ENCODE data around the gene ENOX2. TPM values are rescaled to one million over a fixed set of nuclear protein-coding genes. Genes with fewer than 3 reads are reported as not detected.
"Not testable (repeated sequence)": the region's sequence is repeated elsewhere in the genome, so short reads cannot be mapped to it uniquely, and the experiment has no call there.

The ENOX2 gene
- total RNA-seq, 1 donor from 2014 or later, result 15.6 TPM

GRCh38 chrX:130793975-130794374 is 109.0 kb downstream of the ENOX2 start:
- no peaks in the 10 kb centered on the region for H3K27me3 Mint-ChIP-seq (ENCODE audit: insufficient read depth)
- no peak for DNase-seq (ENCODE audit: low spot score)
- H3K36me3 Mint-ChIP-seq (ENCODE audit: low read depth), result no peaks in the 10 kb centered on the region
- intact Hi-C loops (cut with micrococcal nuclease), result no loop called here
- H3K27ac Mint-ChIP-seq, result no peak overlapping the region
- no peaks in the 10 kb centered on the region for H3K9me3 Mint-ChIP-seq
- H3K4me1 Mint-ChIP-seq (ENCODE audit: low read depth), result no peaks in the 10 kb centered on the region
- H3K4me3 Mint-ChIP-seq, result no peak overlapping the region

- H3K27ac Mint-ChIP-seq; H3K36me3 Mint-ChIP-seq (ENCODE audit: low read depth); H3K4me1 Mint-ChIP-seq (ENCODE audit: low read depth); H3K9me3 Mint-ChIP-seq; H3K4me3 Mint-ChIP-seq; H3K27me3 Mint-ChIP-seq (ENCODE audit: insufficient read depth); DNase-seq (ENCODE audit: low spot score); intact Hi-C loops (cut with micrococcal nuclease): not testable (repeated sequence)
Observed at GRCh38 chrX:130791870-130792269, 111.1 kb downstream of the ENOX2 start.

DNA sequence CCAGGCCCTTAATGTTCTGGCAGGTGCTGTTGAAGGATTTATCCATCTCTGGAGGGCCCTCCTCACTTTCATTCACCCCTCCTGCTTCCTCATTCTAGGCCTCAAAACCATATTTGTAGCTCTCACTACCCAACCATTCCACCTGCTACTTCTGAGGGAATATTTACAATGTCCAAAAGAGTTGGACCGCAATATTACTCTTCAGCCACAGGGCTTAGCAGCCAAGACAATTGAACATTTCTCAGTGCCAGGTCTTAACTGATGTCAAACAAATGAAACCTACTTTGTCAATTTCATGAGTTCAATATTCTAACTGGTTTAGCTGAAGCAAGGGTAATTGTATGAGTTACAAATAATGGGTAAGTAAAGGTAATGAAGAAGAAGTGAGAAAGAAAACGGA is 113.2 kb downstream of the ENOX2 start:
- Mint-ChIP-seq H3K4me1 (ENCODE audit: low read depth) (no peaks in the 10 kb centered on the region), H3K9me3 (no peaks in the 10 kb centered on the region), H3K27ac (no peak overlapping the region), H3K27me3 (ENCODE audit: insufficient read depth) (no peaks in the 10 kb centered on the region), H3K4me3 (no peak overlapping the region), H3K36me3 (ENCODE audit: low read depth) (no peaks in the 10 kb centered on the region)
- intact Hi-C loops (cut with micrococcal nuclease), result no loop called here
- DNase-seq (ENCODE audit: low spot score), result no peak

DNA sequence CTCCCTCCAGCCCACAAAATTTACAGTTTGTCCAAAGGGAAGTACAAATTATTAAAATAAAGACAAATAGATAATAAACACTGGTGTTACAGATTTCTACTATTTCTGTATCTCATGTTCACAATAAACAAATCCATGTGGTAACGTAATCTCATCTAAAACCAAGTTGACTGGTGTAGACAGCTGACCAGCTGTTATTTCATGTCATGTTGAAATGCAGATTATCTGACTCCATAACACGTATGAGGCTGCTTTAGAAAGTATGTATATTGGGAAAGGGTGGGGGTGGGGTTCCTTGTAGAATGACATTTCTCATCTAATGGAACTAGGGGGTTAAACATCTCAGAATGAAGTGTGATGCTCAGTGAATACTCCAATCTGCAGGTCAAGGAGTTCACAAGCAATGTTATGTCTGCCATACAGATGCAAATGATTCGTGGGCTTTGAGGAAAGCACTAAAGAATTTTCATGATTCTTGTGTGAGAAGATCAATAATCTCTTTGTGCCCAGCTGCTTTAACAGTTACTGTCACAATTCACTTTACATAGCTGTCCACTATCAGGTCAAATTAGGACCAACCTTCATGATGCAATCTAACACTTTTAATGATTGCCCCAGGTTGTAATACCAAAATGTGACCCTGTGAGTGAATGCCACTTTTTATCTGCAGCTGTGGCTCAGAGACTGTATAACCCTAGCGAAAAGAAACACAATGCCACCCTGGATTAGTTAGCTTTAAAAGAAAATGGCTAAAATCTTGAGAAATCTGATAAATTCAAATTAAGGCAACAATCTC is 114.0 kb downstream of the ENOX2 start:
- intact Hi-C loops (cut with micrococcal nuclease), result no loop called here
- H3K36me3 Mint-ChIP-seq (ENCODE audit: low read depth), result no peaks in the 10 kb centered on the region

DNA sequence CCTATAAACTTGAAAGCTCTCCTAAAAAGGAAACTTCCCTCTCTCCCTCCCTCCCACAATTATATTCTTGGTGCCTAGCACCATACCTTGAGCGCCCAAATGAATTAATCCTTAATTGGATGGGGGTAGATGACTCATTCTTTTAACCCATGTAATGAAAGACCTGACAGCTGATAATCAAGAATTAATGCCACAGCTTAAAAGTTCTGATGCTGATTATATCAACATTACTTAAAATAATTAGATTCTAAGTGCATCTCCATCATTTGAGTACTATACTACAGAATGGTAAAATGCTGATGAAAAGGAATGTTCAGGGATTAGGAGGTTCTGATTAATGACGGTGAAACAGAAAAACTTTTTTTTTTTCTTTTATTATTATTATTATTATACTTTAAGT is 117.0 kb downstream of the ENOX2 start:
- intact Hi-C loops (cut with micrococcal nuclease), result no loop called here

More for the DNA sequence above, 114.0 kb downstream of the ENOX2 start:
- H3K4me3 Mint-ChIP-seq, result no peak overlapping the region
- no peaks in the 10 kb centered on the region for H3K27me3 Mint-ChIP-seq (ENCODE audit: insufficient read depth)
- DNase-seq (ENCODE audit: low spot score), result no peak
- no peaks in the 10 kb centered on the region for H3K9me3 Mint-ChIP-seq
- H3K4me1 Mint-ChIP-seq (ENCODE audit: low read depth), result no peaks in the 10 kb centered on the region
- H3K27ac Mint-ChIP-seq, result no peak overlapping the region

GRCh38 chrX:130778773-130779172 is 124.2 kb downstream of the ENOX2 start:
- H3K27me3 Mint-ChIP-seq (ENCODE audit: insufficient read depth), result no peaks in the 10 kb centered on the region
- intact Hi-C loops (cut with micrococcal nuclease), result no loop called here
- no peaks in the 10 kb centered on the region for H3K4me1 Mint-ChIP-seq (ENCODE audit: low read depth)
- no peak overlapping the region for H3K4me3 Mint-ChIP-seq
- H3K9me3 Mint-ChIP-seq, result no peaks in the 10 kb centered on the region
- peaks cover 1% of the 10 kb centered on the region for H3K36me3 Mint-ChIP-seq (ENCODE audit: low read depth)
- no peak overlapping the region for H3K27ac Mint-ChIP-seq
- DNase-seq (ENCODE audit: low spot score), result no peak

More for the DNA sequence above, 117.0 kb downstream of the ENOX2 start:
- no peaks in the 10 kb centered on the region for H3K27me3 Mint-ChIP-seq (ENCODE audit: insufficient read depth)
- H3K27ac Mint-ChIP-seq, result no peak overlapping the region
- no peaks in the 10 kb centered on the region for H3K9me3 Mint-ChIP-seq
- H3K4me3 Mint-ChIP-seq, result no peak overlapping the region
- no peak for DNase-seq (ENCODE audit: low spot score)
- H3K4me1 Mint-ChIP-seq (ENCODE audit: low read depth), result no peaks in the 10 kb centered on the region
- no peaks in the 10 kb centered on the region for H3K36me3 Mint-ChIP-seq (ENCODE audit: low read depth)

DNA sequence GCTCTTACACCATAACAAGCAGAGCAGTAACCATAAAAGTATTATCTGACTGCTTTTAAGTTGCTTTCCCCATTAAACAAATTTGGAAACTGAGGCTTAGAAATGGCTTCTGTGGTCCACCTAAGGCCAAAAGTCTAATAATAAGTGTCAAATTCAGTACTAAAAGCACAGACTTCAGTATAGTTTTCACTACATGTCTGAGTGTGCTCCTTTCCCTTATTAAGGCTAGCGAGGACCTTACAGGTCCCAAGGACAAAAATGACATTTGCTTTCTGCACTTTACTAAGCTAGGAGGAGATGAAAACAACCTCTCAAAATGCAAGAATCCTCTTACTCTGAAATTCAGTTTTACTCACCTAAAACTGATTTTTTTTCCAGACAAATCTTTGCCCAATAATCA is 127.2 kb downstream of the ENOX2 start:
- Mint-ChIP-seq H3K9me3 (no peaks in the 10 kb centered on the region), H3K4me3 (no peak overlapping the region), H3K27me3 (ENCODE audit: insufficient read depth) (no peaks in the 10 kb centered on the region), H3K4me1 (ENCODE audit: low read depth) (no peaks in the 10 kb centered on the region), H3K36me3 (ENCODE audit: low read depth) (peaks cover 1% of the 10 kb centered on the region), H3K27ac (no peak overlapping the region)
- intact Hi-C loops (cut with micrococcal nuclease), result no loop called here
- DNase-seq (ENCODE audit: low spot score), result no peak

- DNase-seq (ENCODE audit: low spot score), result no peak
- Mint-ChIP-seq H3K27me3 (ENCODE audit: insufficient read depth) (no peaks in the 10 kb centered on the region), H3K4me3 (no peak overlapping the region), H3K36me3 (ENCODE audit: low read depth) (no peaks in the 10 kb centered on the region), H3K27ac (no peak overlapping the region), H3K4me1 (ENCODE audit: low read depth) (no peaks in the 10 kb centered on the region), H3K9me3 (no peaks in the 10 kb centered on the region)
- intact Hi-C loops (cut with micrococcal nuclease), result no loop called here
Observed at GRCh38 chrX:130772776-130773143, 130.2 kb downstream of the ENOX2 start.

GRCh38 chrX:130772105-130772775 is 130.8 kb downstream of the ENOX2 start:
- Mint-ChIP-seq H3K4me3 (no peak overlapping the region), H3K27ac (no peak overlapping the region)

GRCh38 chrX:130771648-130772047 is 131.4 kb downstream of the ENOX2 start:
- H3K9me3 Mint-ChIP-seq, result no peaks in the 10 kb centered on the region
- H3K27me3 Mint-ChIP-seq (ENCODE audit: insufficient read depth), result no peaks in the 10 kb centered on the region
- no peak overlapping the region for H3K4me3 Mint-ChIP-seq
- H3K4me1 Mint-ChIP-seq (ENCODE audit: low read depth), result no peaks in the 10 kb centered on the region
- DNase-seq (ENCODE audit: low spot score), result no peak
- no peaks in the 10 kb centered on the region for H3K36me3 Mint-ChIP-seq (ENCODE audit: low read depth)
- H3K27ac Mint-ChIP-seq, result no peak overlapping the region
- intact Hi-C loops (cut with micrococcal nuclease), result no loop called here

More at GRCh38 chrX:130772105-130772775, 130.8 kb downstream of the ENOX2 start:
- Mint-ChIP-seq H3K9me3 (no peaks in the 10 kb centered on the region), H3K36me3 (ENCODE audit: low read depth) (no peaks in the 10 kb centered on the region), H3K4me1 (ENCODE audit: low read depth) (no peaks in the 10 kb centered on the region), H3K27me3 (ENCODE audit: insufficient read depth) (no peaks in the 10 kb centered on the region)
- intact Hi-C loops (cut with micrococcal nuclease), result no loop called here
- no peak for DNase-seq (ENCODE audit: low spot score)

DNA sequence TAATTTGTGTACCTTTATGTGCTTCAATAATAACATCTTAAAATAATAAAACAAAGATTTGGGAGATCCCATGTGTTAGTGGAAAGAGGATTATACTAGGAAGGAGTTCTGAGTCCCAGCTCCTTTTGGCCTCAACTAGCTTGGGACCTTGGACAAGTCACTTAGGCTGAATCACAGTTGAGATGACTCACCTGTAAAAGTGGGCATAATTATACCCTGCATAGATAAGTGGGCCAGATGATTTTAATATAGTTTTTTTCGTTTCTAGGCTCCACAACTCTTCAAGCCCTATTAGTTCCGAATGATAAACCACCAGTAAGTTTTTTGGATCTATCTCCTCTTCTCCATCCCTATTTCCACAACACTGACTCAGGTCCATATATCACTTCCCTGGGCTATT is 131.8 kb downstream of the ENOX2 start:
- H3K27me3 Mint-ChIP-seq (ENCODE audit: insufficient read depth), result no peaks in the 10 kb centered on the region
- H3K27ac Mint-ChIP-seq, result no peak overlapping the region
- H3K4me1 Mint-ChIP-seq (ENCODE audit: low read depth), result no peaks in the 10 kb centered on the region
- no peaks in the 10 kb centered on the region for H3K9me3 Mint-ChIP-seq
- H3K36me3 Mint-ChIP-seq (ENCODE audit: low read depth), result no peaks in the 10 kb centered on the region
- intact Hi-C loops (cut with micrococcal nuclease), result no loop called here
- DNase-seq (ENCODE audit: low spot score), result no peak
- no peak overlapping the region for H3K4me3 Mint-ChIP-seq

DNA sequence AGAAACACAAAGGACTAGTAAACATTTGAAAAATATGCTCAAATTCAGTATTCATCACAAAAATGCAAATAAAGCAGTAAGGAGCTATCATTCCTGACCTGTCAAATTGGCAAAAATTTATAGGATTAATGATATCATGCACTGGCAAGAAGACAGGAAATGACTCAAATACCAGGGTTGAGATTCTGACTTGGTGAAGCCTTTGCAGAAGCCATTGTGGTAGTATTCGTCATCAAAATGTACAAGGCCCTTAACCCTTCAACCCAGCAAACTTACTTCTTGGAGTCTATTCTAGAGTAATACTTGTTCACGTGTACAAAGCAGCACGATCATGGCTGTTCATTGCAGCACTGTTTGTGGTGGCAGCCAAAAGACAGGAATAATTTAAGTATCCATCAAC is 132.4 kb downstream of the ENOX2 start:
- intact Hi-C loops (cut with micrococcal nuclease), result no loop called here
- H3K4me1 Mint-ChIP-seq (ENCODE audit: low read depth), result no peaks in the 10 kb centered on the region
- no peak overlapping the region for H3K27ac Mint-ChIP-seq
- H3K36me3 Mint-ChIP-seq (ENCODE audit: low read depth), result no peaks in the 10 kb centered on the region
- no peaks in the 10 kb centered on the region for H3K27me3 Mint-ChIP-seq (ENCODE audit: insufficient read depth)
- no peaks in the 10 kb centered on the region for H3K9me3 Mint-ChIP-seq
- no peak overlapping the region for H3K4me3 Mint-ChIP-seq
- no peak for DNase-seq (ENCODE audit: low spot score)

- H3K4me1 Mint-ChIP-seq (ENCODE audit: low read depth), result no peaks in the 10 kb centered on the region
Observed at GRCh38 chrX:130769835-130770234, 133.2 kb downstream of the ENOX2 start.

More at GRCh38 chrX:130769835-130770234, 133.2 kb downstream of the ENOX2 start:
- no peak overlapping the region for H3K4me3 Mint-ChIP-seq
- no peaks in the 10 kb centered on the region for H3K36me3 Mint-ChIP-seq (ENCODE audit: low read depth)
- DNase-seq (ENCODE audit: low spot score), result no peak
- no peak overlapping the region for H3K27ac Mint-ChIP-seq
- no peaks in the 10 kb centered on the region for H3K9me3 Mint-ChIP-seq
- H3K27me3 Mint-ChIP-seq (ENCODE audit: insufficient read depth), result no peaks in the 10 kb centered on the region
- intact Hi-C loops (cut with micrococcal nuclease), result no loop called here

All from activated T-helper 1 cell treated with anti-CD3 and anti-CD28 coated beads, Interleukin-12 subunit alpha, Interleukin-12 subunit beta, Interleukin-2, Interleukin-4 antibody, amounts not matched to agents 30 ng/mL and 10 ng/mL and 1 ng/mL, durations not matched to agents 14 hours and 24 hours and 36 hours (primary cell).